ENCODE results near the gene ARID5A. TPM values are rescaled to one million over a fixed set of nuclear protein-coding genes. Genes with fewer than 3 reads are reported as not detected.

Gene ARID5A
- total RNA-seq, 4 donors from 2014 or later, result 12.6 to 26.0 (median 22.1) TPM

DNA sequence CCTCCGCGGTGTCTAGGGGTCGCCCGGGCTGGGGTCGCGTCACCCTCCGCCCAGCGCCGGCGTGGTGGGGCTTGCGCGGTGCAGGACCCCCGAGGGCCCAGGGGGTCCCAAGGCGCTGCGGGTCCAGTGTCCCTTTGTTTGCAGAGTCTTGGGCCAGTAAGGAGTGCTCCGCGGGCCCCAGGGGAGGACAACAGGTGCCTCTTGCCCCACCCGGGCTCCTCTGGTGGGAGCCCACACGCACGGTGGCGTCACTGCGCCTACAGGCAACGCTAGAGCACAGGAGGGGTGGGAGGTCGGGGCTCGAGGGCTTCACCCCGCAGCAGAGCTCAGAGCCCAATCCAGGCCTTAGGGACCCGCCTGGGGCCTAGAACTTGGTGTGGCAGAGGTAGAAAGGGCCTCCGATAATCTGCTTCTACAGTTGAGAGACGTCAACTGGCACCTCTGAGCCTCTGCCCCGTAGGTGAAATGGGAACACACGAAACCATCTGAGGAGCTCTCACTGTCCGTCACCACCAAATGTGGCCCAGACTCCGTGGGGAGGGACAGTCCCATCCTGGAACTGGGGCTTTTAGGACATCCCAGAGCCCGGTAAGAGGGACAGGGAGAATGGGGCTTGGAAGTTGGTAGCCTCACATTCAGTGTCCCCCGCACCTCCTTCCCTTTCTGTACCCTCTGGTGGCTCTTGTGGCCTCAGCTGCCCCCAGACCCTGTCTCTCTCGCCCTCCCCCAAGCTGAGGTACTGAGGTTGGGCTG, 1.4 kb downstream of the ARID5A start:
- TF ChIP-seq, protein P1, sequence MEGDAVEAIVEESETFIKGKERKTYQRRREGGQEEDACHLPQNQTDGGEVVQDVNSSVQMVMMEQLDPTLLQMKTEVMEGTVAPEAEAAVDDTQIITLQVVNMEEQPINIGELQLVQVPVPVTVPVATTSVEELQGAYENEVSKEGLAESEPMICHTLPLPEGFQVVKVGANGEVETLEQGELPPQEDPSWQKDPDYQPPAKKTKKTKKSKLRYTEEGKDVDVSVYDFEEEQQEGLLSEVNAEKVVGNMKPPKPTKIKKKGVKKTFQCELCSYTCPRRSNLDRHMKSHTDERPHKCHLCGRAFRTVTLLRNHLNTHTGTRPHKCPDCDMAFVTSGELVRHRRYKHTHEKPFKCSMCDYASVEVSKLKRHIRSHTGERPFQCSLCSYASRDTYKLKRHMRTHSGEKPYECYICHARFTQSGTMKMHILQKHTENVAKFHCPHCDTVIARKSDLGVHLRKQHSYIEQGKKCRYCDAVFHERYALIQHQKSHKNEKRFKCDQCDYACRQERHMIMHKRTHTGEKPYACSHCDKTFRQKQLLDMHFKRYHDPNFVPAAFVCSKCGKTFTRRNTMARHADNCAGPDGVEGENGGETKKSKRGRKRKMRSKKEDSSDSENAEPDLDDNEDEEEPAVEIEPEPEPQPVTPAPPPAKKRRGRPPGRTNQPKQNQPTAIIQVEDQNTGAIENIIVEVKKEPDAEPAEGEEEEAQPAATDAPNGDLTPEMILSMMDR (IDR thresholded peaks at IDR 0.05; ENCODE audit: low read depth), result no peak

DNA sequence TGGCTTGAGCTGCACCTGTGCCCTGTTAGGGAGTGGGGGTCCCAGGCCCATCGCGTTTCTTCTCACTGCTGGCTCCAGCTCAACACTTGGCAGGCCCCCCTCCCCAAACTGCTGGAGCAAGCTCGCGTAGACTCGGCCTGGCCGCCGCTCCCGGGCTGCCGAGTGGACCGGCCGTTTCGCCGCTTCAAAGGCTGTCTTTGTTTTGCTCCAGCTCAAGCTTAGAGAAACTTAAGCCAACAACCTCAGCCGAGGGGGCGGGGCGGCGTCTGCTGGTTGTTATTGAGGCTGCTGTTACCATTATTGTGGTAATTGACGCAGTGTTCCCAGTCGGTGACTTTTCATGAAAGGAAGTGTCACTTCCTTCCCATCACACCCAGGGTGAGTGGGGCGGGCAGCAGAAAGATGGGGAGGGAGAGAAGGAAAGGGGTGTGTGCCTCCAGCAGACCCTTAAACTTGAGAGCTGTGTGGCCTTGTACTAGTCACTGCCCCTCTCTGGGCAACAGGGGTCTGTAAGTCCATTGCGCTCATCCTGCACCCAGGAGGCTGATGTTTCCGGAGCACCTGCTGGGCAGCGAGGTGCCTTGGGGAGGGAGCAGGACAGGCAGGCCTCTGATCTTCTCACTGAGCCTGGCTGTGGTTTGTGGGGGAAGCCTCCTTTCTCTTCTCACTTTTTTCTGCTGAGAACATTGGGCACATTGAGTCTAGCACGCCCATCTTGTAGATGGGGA, 2.1 kb downstream of the ARID5A start:
- TF ChIP-seq, protein P1 (IDR thresholded peaks at IDR 0.05; ENCODE audit: low read depth), result no peak

DNA sequence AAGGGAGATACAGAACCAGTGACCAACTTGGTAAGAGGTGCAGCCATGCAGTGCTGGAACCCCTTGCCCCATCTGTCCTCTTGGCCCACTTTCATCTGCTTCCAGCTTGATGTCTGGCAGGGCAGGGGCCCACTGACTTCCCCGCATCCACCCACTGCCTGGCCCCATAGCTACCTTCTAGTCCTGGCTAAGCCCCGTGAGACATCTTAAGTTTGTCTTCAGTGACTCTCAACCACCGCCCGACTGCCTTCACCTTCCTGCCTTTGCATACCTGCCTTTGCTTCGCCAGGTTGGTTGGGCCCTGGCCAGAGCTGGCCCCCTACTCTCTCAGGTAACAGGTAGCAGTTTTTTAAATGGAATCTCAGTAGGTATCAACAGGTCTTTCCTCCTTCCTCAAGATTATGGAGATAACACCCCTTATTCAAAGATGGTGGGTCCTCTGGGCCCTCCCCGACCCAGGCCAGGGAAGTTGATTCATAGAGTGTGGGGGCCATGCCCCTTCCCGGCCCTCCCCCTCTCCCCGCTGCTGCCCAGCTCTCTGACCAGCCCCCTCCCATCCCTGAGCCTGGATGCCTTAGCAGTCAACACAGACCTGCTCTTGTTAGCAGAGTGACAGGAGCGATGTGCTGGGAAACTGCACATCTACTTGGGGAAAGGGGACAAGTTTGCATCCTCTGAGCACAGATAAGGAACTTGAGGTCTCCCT, 2.8 kb downstream of the ARID5A start:
- TF ChIP-seq, protein P1 (IDR thresholded peaks at IDR 0.05; ENCODE audit: low read depth), result no peak

GRCh38 chr2:96540136-96540535, 3.6 kb downstream of the ARID5A start:
- TF ChIP-seq, protein P1 (IDR thresholded peaks at IDR 0.05; ENCODE audit: low read depth), result no peak

- TF ChIP-seq, protein P1 (IDR thresholded peaks at IDR 0.05; ENCODE audit: low read depth), result no peak
These were observed 5.0 kb downstream of the ARID5A start for GRCh38 chr2:96541398-96542152.

- TF ChIP-seq, protein P1 (IDR thresholded peaks at IDR 0.05; ENCODE audit: low read depth), result no peak
These were observed 5.9 kb downstream of the ARID5A start for GRCh38 chr2:96542357-96542977.
